IMR-90 (cell line): ENCODE measurements around the gene PRKAG3. TPM values are rescaled to one million over a fixed set of nuclear protein-coding genes. Genes with fewer than 3 reads are reported as not detected.

Experiments used
- ATAC-seq: fragments of 200-7000 bp; cut with Tn5 transposase; 2 replicates; pipeline ENCODE4 v1.9.1; 2020; ENCODE audit warnings: low read depth, mild to moderate bottlenecking, moderate library complexity
- BruUV-seq: library from RNA; stranded (reverse); fragments of 400-500 nt; replicated peaks from 2 replicates; lab custom pipeline; 2021; lab: Mats Ljungman, UMichigan
- CTCF ChIA-PET: fragments of 300-600 bp; formaldehyde crosslinking; extraction: SDS; loops from one replicate; lab custom pipeline; 2021; ENCODE audit warnings: antibody characterized with exemption; lab: Yijun Ruan, JAX
- POLR2A ChIA-PET: fragments of 300-600 bp; sonication (Branson Sonifier 250); formaldehyde crosslinking; loops from one replicate; lab custom pipeline; 2022; ENCODE audit warnings: antibody characterized with exemption; ENCODE audit not compliant: unreplicated experiment; lab: Charles Lee
- DNase-seq: peaks from one replicate; pipeline ENCODE4 v3.0.0; 2013
- H2AFZ ChIP-seq: replicated peaks from 2 replicates; pipeline ENCODE3; 2013; ENCODE audit warnings: low read length, mild to moderate bottlenecking; ENCODE audit not compliant: poor library complexity
- H2AK5ac ChIP-seq: 2 replicates; pipeline ENCODE4 v1.6.1; 2013; ENCODE audit warnings: low read depth, low read length, inconsistent platforms
- H2AK9ac ChIP-seq: replicated peaks from 2 replicates; pipeline ENCODE3; 2013; ENCODE audit warnings: mild to moderate bottlenecking, low read depth, low read length, moderate library complexity; ENCODE audit not compliant: poor library complexity
- H2BK120ac ChIP-seq: 2 replicates; pipeline ENCODE4 v1.6.1; 2013; ENCODE audit warnings: low read depth, low read length, inconsistent platforms
- H2BK15ac ChIP-seq: 3 replicates; pipeline ENCODE4 v1.6.1; 2013; ENCODE audit warnings: low read depth, low read length, inconsistent platforms
- H2BK20ac ChIP-seq: 2 replicates; pipeline ENCODE4 v1.6.1; 2013; ENCODE audit warnings: low read depth, mild to moderate bottlenecking, inconsistent platforms, low read length, moderate library complexity
- H2BK5ac ChIP-seq: 2 replicates; pipeline ENCODE4 v1.6.1; 2013; ENCODE audit warnings: mild to moderate bottlenecking, low read depth, low read length, inconsistent platforms; ENCODE audit not compliant: poor library complexity, severe bottlenecking
- H3K14ac ChIP-seq: replicated peaks from 2 replicates; pipeline ENCODE4 v1.6.1; 2013; ENCODE audit warnings: low read depth, low read length, inconsistent platforms
- H3K18ac ChIP-seq: 2 replicates; pipeline ENCODE4 v1.6.1; 2013; ENCODE audit warnings: low read depth, low read length, control low read depth
- H3K23ac ChIP-seq: 2 replicates; pipeline ENCODE4 v1.6.1; 2013; ENCODE audit warnings: low read depth, low read length, inconsistent platforms
- H3K27ac ChIP-seq: 2 replicates; pipeline ENCODE4 v1.5.1; 2013; ENCODE audit warnings: mild to moderate bottlenecking, control low read depth, low read length; ENCODE audit not compliant: insufficient read depth
- H3K27me3 ChIP-seq: 2 replicates; pipeline ENCODE4 v1.6.1; 2013; ENCODE audit warnings: low read length; ENCODE audit not compliant: control insufficient read depth, insufficient read depth
- H3K36me3 ChIP-seq: 2 replicates; pipeline ENCODE4 v1.6.1; 2013; ENCODE audit warnings: low read length, mixed read lengths; ENCODE audit not compliant: control insufficient read depth, insufficient read depth
- H3K4ac ChIP-seq: 2 replicates; pipeline ENCODE4 v1.6.1; 2013; ENCODE audit warnings: low read depth, low read length, inconsistent platforms
- H3K4me1 ChIP-seq: 2 replicates; pipeline ENCODE4 v1.6.1; 2013; ENCODE audit warnings: low read length, mixed read lengths; ENCODE audit not compliant: control insufficient read depth, insufficient read depth
- H3K4me2 ChIP-seq: 2 replicates; pipeline ENCODE4 v1.6.1; 2013; ENCODE audit warnings: low read depth, mild to moderate bottlenecking, control low read depth, low read length, moderate library complexity
- H3K4me3 ChIP-seq: 2 replicates; pipeline ENCODE4 v1.5.1; 2013; ENCODE audit warnings: low read depth, mild to moderate bottlenecking, control low read depth, low read length, moderate library complexity; ENCODE audit not compliant: insufficient read depth
- H3K56ac ChIP-seq: 2 replicates; pipeline ENCODE4 v1.6.1; 2013; ENCODE audit warnings: low read length, inconsistent platforms; ENCODE audit not compliant: insufficient read depth; ENCODE audit errors: extremely low read depth
- H3K79me1 ChIP-seq, 2 experiments: 2 replicates each; pipeline ENCODE4 v1.6.1; 2013; ENCODE audit warnings: low read length in 2 of 2, inconsistent platforms in 1 of 2, low read depth in 1 of 2
- H3K9ac ChIP-seq: 2 replicates; pipeline ENCODE4 v1.6.1; 2013; ENCODE audit warnings: low read depth, low read length, control low read depth
- H3K9me1 ChIP-seq: 2 replicates; pipeline ENCODE4 v1.6.1; 2013; ENCODE audit warnings: low read length, inconsistent platforms; ENCODE audit not compliant: insufficient read depth
- H3K9me3 ChIP-seq: 2 replicates; pipeline ENCODE4 v1.6.1; 2013; ENCODE audit warnings: low read length; ENCODE audit not compliant: control insufficient read depth, insufficient read depth
- H4K20me1 ChIP-seq: 2 replicates; pipeline ENCODE4 v1.6.1; 2013; ENCODE audit warnings: low read length, inconsistent platforms; ENCODE audit not compliant: insufficient read depth
- H4K5ac ChIP-seq: 2 replicates; pipeline ENCODE4 v1.6.1; 2013; ENCODE audit warnings: mild to moderate bottlenecking, low read depth, low read length, control low read depth
- H4K8ac ChIP-seq, 2 experiments: 2 replicates each; pipeline ENCODE4 v1.6.1; 2013; ENCODE audit warnings: low read depth in 2 of 2, low read length in 2 of 2, control low read depth in 1 of 2, inconsistent platforms in 1 of 2
- H4K91ac ChIP-seq: 2 replicates; pipeline ENCODE4 v1.6.1; 2013; ENCODE audit warnings: low read depth, low read length, inconsistent platforms; ENCODE audit not compliant: insufficient read depth
- BHLHE40 ChIP-seq: fragments of 150-350 bp; IDR thresholded peaks from 2 replicates; pipeline ENCODE4 v1.6.1; 2016; ENCODE audit warnings: mild to moderate bottlenecking, low read depth, low read length
- CEBPB ChIP-seq: IDR thresholded peaks from 2 replicates; pipeline ENCODE4 v1.6.1; 2012; ENCODE audit warnings: low read depth, low read length, improper control_type of control experiment
- CHD1 ChIP-seq: IDR thresholded peaks from 2 replicates; pipeline ENCODE4 v1.6.1; 2012; ENCODE audit warnings: low read depth, low read length, improper control_type of control experiment
- CTCF ChIP-seq: conservative IDR thresholded peaks from 2 replicates; pipeline ENCODE4 v1.5.1; 2012; ENCODE audit warnings: mild to moderate bottlenecking, low read depth, low read length, improper control_type of control experiment
- FOS ChIP-seq: fragments of 150-350 bp; IDR thresholded peaks from 2 replicates; pipeline ENCODE4 v1.6.1; 2016; ENCODE audit warnings: low read depth, low read length
- MAFK ChIP-seq: IDR thresholded peaks from 2 replicates; pipeline ENCODE4 v1.6.1; 2012; ENCODE audit warnings: low read depth, low read length, improper control_type of control experiment
- MAZ ChIP-seq: IDR thresholded peaks from 2 replicates; pipeline ENCODE4 v1.6.1; 2012; ENCODE audit warnings: low read depth, mild to moderate bottlenecking, low read length, improper control_type of control experiment, moderate library complexity, borderline replicate concordance
- MXI1 ChIP-seq: IDR thresholded peaks from 2 replicates; pipeline ENCODE4 v1.6.1; 2012; ENCODE audit warnings: low read depth, mild to moderate bottlenecking, low read length, moderate library complexity, borderline replicate concordance
- NFE2L2 ChIP-seq: fragments of 150-350 bp; IDR thresholded peaks from 2 replicates; pipeline ENCODE4 v1.6.1; 2016; ENCODE audit warnings: low read depth, mild to moderate bottlenecking, low read length
- POLR2A ChIP-seq: IDR thresholded peaks from 2 replicates; pipeline ENCODE4 v1.6.1; 2012; ENCODE audit warnings: mild to moderate bottlenecking, low read depth, low read length
- RAD21 ChIP-seq: IDR thresholded peaks from 2 replicates; pipeline ENCODE4 v1.6.1; 2012; ENCODE audit warnings: low read length, improper control_type of control experiment
- RCOR1 ChIP-seq: IDR thresholded peaks from 2 replicates; pipeline ENCODE4 v1.6.1; 2012; ENCODE audit warnings: mild to moderate bottlenecking, low read length, improper control_type of control experiment; ENCODE audit not compliant: insufficient replicate concordance
- RFX5 ChIP-seq: IDR thresholded peaks from 2 replicates; pipeline ENCODE4 v1.8.0; 2012; ENCODE audit warnings: low read depth, mild to moderate bottlenecking, low read length, moderate library complexity
- SMC3 ChIP-seq: fragments of 150-350 bp; IDR thresholded peaks from 2 replicates; pipeline ENCODE4 v1.6.1; 2016; ENCODE audit warnings: low read depth, mild to moderate bottlenecking, antibody characterized with exemption, low read length, moderate library complexity
- WGBS, 2 experiments: methylation state at CpG; one replicate each; pipeline versions ENCODE4 v1.1.5 to v1.1.7; 2013; ENCODE audit warnings: missing lambda C conversion rate in 2 of 2; ENCODE audit not compliant: insufficient read length in 1 of 2; ENCODE audit errors: extremely low coverage in 2 of 2; 5-methylcytosine and 5-hydroxymethylcytosine counted together
- dilution Hi-C: fragments of 300-500 bp; cut with HindIII; formaldehyde crosslinking; loops from one replicate; pipeline ENCODE4 v1.14.3; 2018; ENCODE audit warnings: low sequenced_read_pairs; ENCODE audit not compliant: unreplicated experiment
- in situ Hi-C: fragments of 300-500 bp; cut with MboI; formaldehyde crosslinking; loops from 3 replicates; pipeline ENCODE4 v1.14.3; 2019; ENCODE audit warnings: low sequenced_read_pairs, inconsistent platforms, mixed read lengths
- intact Hi-C: fragments of 100-400 bp; cut with micrococcal nuclease; formaldehyde crosslinking; loops from 2 replicates; pipeline ENCODE4 v1.10.0; 2022
- polyA plus RNA-seq, 3 experiments: library from polyadenylated mRNA; depleted of rRNA; stranded (reverse); fragments of >200 nt; gene quantifications; 2 replicates each; pipeline ENCODE4 v1.2.3, GENCODE V29; 2012; ENCODE audit warnings: low replicate concordance in 1 of 3
- total RNA-seq: library from RNA; depleted of rRNA; stranded (reverse); fragments of >200 nt; gene quantifications from 2 replicates; pipeline ENCODE4 v1.2.3, GENCODE V29; 2012
- TF ChIP-seq, protein P1 (sequence below): fragments of 150-350 bp; IDR thresholded peaks from 2 replicates; pipeline ENCODE4 v1.6.1; 2017; ENCODE audit warnings: mild to moderate bottlenecking, antibody characterized with exemption, low read length, low read depth
- TF ChIP-seq, protein P2 (sequence below): fragments of 150-350 bp; IDR thresholded peaks from 2 replicates; pipeline ENCODE4 v1.6.1; 2016; ENCODE audit warnings: low read depth, mild to moderate bottlenecking, low read length, moderate library complexity, borderline replicate concordance

Gene PRKAG3
- total and polyA plus RNA-seq, 2 of the 4 experiments (the other 2 are of a cell fraction), result not detected

DNA sequence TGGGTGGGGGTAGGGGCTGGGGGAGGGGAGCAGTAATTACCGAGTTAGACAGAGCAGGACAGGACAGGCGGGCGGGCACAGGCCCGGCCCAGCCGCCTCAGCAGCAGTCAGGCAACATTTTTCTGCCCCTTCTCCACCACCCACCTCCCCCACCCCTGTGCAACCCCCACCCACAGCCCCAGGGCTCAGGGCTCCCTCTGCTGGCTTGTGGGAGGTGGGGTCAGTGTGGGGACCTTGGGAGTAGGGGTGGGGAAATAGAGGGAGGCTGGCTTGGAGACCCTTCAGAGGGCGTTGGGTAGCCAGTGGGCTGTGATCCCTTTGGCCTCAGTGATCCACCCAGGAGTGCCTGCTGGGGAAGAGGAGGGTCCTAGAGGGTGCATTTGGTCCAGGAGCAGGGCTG is 34.4 kb upstream of the PRKAG3 start:
- Histone ChIP-seq H3K9me3 (peaks cover 2% of the 10 kb centered on the region; the same call in 1 of the 2 replicates), H3K27me3 (peaks cover 83% of the 10 kb centered on the region), H3K27ac (no peak overlapping the region), H3K4ac (no peak overlapping the region), H3K4me2 (no peak overlapping the region), H2AK9ac (no peak overlapping the region), H4K8ac (no peak overlapping the region), H3K4me1 (no peaks in the 10 kb centered on the region), H4K20me1 (no peaks in the 10 kb centered on the region), H3K4me3 (no peak overlapping the region), H3K9me1 (no peaks in the 10 kb centered on the region), H3K14ac (no peak overlapping the region), H2BK5ac (no peak overlapping the region), H3K36me3 (no peaks in the 10 kb centered on the region), H4K91ac (no peak overlapping the region), H3K23ac (no peak overlapping the region), H3K79me1 (no peaks in the 10 kb centered on the region), H2BK120ac (no peak overlapping the region), H2BK20ac (no peak overlapping the region), H2AK5ac (no peak overlapping the region), H3K18ac (no peak overlapping the region), H3K56ac (no peak overlapping the region), H3K9ac (no peak overlapping the region), H4K5ac (no peak overlapping the region), H2AFZ (no peak overlapping the region), H2BK15ac (no peak overlapping the region)
- POLR2A ChIA-PET, result no interaction called here
- intact Hi-C loops (no loop called here), in situ Hi-C loops (no loop called here), dilution Hi-C loops (no loop called here)
- TF ChIP-seq MAZ (no peak), SMC3 (no peak), BHLHE40 (no peak), POLR2A (no peak), MAFK (no peak), CHD1 (no peak), CEBPB (no peak), NFE2L2 (no peak), CTCF (no peak), FOS (no peak), MXI1 (no peak), RAD21 (no peak), RCOR1 (no peak), RFX5 (no peak)
- TF ChIP-seq, protein P1, sequence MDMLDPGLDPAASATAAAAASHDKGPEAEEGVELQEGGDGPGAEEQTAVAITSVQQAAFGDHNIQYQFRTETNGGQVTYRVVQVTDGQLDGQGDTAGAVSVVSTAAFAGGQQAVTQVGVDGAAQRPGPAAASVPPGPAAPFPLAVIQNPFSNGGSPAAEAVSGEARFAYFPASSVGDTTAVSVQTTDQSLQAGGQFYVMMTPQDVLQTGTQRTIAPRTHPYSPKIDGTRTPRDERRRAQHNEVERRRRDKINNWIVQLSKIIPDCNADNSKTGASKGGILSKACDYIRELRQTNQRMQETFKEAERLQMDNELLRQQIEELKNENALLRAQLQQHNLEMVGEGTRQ, result no peak
- TF ChIP-seq, protein P2, sequence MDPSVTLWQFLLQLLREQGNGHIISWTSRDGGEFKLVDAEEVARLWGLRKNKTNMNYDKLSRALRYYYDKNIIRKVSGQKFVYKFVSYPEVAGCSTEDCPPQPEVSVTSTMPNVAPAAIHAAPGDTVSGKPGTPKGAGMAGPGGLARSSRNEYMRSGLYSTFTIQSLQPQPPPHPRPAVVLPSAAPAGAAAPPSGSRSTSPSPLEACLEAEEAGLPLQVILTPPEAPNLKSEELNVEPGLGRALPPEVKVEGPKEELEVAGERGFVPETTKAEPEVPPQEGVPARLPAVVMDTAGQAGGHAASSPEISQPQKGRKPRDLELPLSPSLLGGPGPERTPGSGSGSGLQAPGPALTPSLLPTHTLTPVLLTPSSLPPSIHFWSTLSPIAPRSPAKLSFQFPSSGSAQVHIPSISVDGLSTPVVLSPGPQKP, result no peak
- BruUV-seq, result no TSS peak
- WGBS, 2 experiments, result no CpG with 5 or more reads among the region's 6 CpGs
- DNase-seq (no peak), ATAC-seq (no peak)
- CTCF ChIA-PET, result no interaction called here
